NCI-H226 (cell line): Measurements from ENCODE around the gene FDXR.
"Not testable (repeated sequence)": the region's sequence is repeated elsewhere in the genome, so short reads cannot be mapped to it uniquely, and the experiment has no call there.

ENCODE experiments used
- DNase-seq: peaks from one replicate; pipeline ENCODE4 v3.0.0-alpha.2; 2015

FDXR gene

DNA sequence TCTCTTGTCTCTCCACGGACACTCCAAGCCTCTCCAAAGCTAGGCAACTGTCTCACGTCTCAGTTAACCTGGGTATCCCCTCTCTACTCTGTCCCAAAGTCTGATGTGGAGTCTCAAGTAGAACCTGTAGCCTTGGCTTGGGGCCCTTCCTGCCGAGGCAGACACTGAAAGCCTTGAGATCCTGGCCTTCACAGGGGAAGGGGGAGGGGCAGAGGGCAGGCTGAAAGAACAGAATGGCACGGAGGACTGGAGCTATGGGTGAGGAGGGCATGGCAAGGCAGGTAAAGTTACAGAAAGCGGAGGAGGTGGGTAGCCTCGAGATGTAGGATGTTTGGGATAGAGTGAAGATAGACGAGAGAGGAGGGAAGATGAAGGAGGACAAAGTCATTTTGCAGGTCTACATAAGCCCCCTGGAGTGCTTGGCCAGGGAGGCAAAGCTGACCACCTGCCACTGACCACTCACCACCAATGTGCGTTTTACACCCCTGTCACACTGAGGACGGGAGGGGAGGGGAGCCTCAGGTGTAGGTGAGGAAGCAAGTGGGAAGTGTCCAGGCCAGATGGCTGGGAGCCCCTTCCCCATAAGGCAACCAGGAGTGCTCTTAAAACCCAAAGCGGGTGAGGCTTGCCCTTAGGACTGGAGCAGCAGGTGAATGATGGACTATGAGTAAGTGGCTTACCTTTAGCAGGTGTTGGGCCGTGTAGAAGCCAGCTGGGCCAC is 1.3 kb downstream of the FDXR start:
- DNase-seq: no peak

- DNase-seq: peak; percentile 80
Measured at GRCh38 chr17:74870512-74870911, 2.3 kb downstream of the FDXR start.

GRCh38 chr17:74870028-74870427 is 2.8 kb downstream of the FDXR start:
- DNase-seq: not testable (repeated sequence)

DNA sequence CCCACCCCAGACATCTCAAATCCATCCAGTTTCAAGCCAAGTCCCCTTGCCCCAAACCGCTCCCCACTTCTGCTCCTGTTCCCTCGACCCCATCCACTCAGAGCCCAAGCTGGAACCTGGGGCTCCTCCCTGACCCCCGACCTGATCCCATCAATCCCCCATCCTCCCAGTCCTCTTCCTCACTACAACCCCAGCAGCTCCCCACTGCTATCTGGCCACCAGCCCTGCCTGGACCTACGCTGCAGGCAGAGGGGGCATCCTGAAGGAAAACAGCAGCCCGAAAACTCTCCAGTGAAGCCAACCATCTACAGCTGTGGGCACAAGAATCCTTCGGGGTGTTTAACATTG is 3.9 kb downstream of the FDXR start:
- no peak for DNase-seq

DNA sequence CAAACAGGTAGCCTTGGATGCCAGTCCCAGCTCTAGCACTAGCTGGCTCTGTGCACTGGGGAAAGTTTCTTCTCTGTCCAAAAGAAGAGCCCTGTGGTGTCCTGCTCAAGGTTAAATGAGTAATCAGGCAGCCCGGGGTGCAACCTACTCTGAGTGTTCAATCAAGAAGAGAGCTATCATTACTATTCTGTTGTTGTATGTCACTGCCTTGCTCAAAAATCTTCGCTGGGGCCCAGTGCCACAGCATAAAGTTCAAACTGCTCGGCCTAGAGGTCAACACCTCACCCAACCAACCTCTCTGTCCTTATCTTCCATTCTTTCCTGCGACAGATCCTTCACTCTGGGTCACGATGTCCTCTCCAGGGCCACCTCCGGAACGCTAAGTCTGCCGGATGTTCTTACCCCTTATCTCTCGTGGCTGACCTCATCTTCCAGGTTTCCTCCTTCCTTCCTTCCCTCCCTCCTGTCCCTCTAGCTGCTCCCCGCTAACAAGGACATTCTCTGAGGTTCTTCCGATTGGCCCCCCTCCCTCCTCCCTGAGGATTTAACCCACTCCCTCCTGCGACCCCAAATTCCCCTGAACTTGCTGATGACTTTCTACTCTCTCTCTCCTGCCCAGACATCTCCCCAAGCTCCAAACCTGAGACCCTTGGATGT is 4.4 kb downstream of the FDXR start:
- DNase-seq: no peak

- DNase-seq: no peak
Measured at GRCh38 chr17:74866198-74866835, 6.5 kb downstream of the FDXR start.

DNA sequence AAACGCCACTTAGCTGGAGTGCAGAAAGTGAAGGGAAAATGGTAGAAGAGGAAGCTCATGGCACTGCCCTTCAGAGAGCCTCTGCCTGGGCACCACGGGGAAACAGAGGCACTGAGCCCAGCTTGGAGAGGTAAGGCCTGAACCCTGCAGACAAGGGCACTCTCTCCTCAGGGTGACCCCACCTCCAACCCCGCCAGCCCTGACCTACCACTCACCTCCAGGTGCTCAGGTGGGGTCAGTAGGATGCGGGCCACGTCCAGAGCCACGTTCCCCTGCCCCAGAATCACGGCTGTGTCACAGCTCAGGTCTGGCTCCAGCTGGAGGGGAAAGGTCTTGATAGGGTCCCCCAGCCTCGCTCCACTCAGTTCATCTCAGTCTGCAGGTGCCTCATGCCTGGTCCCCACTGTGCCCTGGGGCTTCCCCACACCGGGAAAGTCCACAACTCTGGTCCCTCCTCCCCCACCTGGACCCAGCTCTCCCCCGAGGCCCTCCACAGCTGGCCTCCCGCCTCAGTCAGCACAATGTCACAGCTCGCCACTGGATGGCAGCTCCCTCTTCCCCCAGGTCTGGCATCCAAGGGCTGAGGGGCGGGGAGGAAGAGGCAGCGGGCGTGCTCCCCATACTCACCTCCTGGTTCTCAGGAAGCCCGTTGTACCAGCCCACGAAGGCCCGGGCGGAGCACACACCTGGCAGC is 7.1 kb downstream of the FDXR start:
- DNase-seq: no peak

- peak; percentile 24 for DNase-seq
Measured at GRCh38 chr17:74864866-74865395, 7.9 kb downstream of the FDXR start.

GRCh38 chr17:74864297-74864865 is 8.4 kb downstream of the FDXR start:
- DNase-seq: no peak

- no peak for DNase-seq
Measured at GRCh38 chr17:74863420-74864296, 9.1 kb downstream of the FDXR start.

DNA sequence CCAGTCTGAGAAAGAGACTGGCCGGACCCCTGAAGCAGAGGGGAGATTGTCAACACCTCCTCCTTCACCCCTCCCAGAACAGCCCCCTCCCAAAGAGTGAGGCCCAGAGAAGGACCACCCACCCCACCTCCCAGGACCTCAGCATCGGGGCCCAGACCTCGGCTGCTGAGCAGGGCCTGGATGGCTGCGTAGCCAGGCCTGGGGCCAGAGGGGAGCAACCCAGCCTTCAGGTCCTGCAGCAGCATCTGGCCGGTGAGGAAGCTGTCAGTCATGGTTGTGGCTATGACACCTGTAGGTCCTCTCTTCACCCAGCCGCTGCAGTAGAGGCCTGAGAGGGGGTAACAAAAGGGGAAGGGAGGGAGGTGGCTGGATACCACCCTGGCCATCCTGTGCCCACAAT is 9.9 kb downstream of the FDXR start:
- DNase-seq: no peak

GRCh38 chr17:74862108-74862901 is 10.5 kb downstream of the FDXR start:
- peak; percentile 23 for DNase-seq

DNA sequence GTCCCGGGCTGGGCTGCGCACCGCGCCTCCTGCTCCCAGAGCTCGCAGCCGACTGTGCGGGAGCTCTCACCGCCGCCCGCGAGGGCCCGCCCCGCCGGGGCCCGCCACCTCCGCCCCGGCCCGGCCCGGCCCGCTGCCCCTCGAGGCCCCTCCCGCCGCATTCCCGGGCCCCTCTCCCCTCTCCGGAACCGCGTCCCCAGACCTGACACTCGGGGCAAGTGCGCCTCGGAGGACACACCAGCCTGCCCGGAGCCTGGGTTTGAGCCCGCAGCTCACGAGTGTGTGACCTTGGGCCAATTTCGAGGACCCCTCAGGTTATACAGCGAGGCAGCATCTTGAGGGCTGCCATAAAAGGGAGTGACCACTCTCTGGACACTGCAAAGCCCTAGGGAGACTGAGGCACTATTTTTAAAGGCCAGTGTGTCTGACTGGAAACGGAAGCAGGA is 11.1 kb downstream of the FDXR start:
- DNase-seq: no peak

DNA sequence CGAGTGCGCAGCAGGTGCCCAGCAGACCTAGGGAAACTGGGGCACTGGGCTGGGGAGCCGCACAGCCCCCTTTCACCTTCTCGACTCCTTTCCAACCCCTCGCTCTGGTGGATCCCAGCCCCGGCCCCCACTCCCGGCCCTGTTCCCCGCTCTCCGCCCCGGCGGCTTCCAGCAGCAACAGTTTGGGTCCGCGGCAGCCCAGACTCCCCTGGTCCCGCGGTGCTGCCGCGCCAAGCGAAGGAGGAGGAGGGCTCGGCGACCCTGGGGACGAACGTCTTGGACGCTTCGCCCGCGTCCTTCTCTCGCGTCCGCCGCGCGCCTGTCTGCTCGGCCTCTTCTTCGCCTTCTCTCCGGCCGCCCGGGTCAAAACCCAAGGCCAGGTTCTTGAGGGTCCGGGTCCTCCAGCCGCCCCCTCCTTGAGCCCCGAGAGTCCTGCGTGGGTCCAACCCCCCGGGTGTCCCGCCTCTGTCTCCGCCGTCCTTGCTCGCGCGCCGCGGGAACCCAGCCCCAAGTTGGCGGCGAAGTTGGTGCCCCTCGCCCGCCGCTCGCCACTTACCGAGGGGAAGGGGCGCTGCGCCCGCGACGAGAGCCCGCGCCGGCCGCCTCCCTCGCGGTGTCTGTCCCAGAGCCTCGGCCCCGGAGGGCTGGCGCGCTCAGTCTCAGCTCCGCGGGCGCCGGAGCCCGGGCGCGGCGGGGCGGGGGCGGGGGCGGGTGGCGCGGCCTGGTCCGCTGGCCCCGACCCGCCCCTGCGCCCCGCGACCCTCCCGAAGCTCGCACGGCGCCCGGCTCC is 11.7 kb downstream of the FDXR start:
- no peak for DNase-seq

GRCh38 chr17:74860229-74860871 is 12.4 kb downstream of the FDXR start:
- no peak for DNase-seq

DNA sequence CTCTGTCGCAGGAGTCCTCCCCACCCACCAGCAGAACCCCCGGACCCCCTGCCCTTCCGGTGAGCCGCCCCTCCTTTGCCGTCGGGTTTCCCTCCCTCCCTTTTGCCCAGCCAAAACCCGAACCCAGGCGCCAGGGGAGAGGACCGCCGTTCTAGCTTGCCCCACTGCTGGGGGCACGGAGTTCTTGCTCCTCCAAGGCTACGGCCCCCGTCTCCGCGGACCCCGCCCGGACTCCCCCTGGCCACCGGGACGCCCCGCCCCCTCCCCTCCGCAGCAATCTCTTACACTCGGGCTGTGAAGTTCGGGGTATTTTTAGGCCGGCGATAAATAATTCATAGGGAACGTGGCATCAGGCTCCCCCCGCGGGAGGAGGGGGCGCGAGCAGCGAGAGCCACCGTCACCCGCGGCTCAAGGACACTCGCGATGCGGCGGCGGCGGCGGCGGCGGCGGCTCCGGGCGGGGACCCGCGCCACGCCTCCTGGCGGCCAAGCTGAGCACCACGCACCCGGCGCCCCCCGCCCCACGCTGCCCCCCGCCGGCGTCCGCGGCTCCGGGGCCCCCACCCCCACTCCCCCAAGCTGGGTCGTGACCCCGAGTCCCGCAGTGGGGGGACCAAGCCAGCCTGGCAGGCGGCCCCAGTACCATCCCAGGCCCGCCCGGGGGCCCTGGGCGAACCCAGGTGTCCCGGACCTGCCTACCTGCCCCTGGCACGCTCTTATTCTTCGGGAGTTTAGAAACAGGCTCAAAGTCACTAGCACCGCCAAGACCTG is 13.2 kb downstream of the FDXR start, which contains the start of gene GRIN2C:
TSS of gene GRIN2C (minus strand) at position 427 of the 770 bp plus-strand sequence. CDS start 4,793 bp downstream, outside the sequence.
- DNase-seq: no peak

GRCh38 chr17:74858672-74859458 is 13.9 kb downstream of the FDXR start:
- DNase-seq: no peak

DNA sequence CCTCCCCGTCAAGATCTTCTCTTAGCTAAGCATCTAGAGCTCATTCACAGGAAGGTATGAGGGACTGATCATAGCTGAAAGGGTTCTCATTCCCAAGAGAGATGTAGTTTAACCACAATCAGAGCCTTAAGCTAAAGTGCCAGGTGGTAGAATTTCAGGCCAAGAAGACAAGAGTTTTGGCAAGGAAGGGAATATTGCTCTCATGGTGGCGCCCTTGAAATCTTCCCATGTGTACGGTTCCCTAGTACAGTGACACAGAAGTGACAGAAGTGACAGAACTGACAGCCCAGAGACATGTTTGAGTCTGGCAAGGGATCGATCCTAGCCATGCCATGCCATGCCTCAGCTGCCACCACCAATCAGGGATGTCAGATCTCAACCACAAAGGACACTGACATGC is 15.6 kb downstream of the FDXR start:
- no peak for DNase-seq
